Testis (tissue), 3 donors: ENCODE measurements around the gene NFATC2. TPM values are rescaled to one million over a fixed set of nuclear protein-coding genes. Genes with fewer than 3 reads are reported as not detected.

Source experiments
- DNase-seq: peaks from one replicate; pipeline ENCODE4 v3.0.0-alpha.2; 2019
- H3K27ac ChIP-seq, 2 donors: fragments of 200-600 bp; sonication (generic); one replicate each; pipeline ENCODE4 v1.5.1; 2019
- H3K27me3 ChIP-seq: fragments of 200-600 bp; sonication (generic); one replicate; pipeline ENCODE4 v1.5.1; 2019
- H3K36me3 ChIP-seq: fragments of 200-600 bp; sonication (generic); one replicate; pipeline ENCODE4 v1.5.1; 2017; ENCODE audit warnings: low read depth; ENCODE audit errors: missing control alignments
- H3K4me1 ChIP-seq: fragments of 200-600 bp; sonication (generic); one replicate; pipeline ENCODE4 v1.5.1; 2019
- H3K4me3 ChIP-seq, 2 donors: fragments of 200-600 bp; sonication (generic); one replicate each; pipeline ENCODE4 v1.5.1; 2017 to 2019
- H3K9me3 ChIP-seq: fragments of 200-600 bp; sonication (generic); one replicate; pipeline ENCODE4 v1.5.1; 2017
- CTCF ChIP-seq, 3 experiments: fragments of 450-650 bp in 2 of 3; fragments of 200-600 bp in 1 of 3; sonication (generic) in 1 of 3; IDR thresholded peaks; one replicate each; pipeline ENCODE4 v1.5.1; 2016 to 2019; ENCODE audit warnings: antibody characterized with exemption in 3 of 3, mild to moderate bottlenecking in 2 of 3, moderate library complexity in 1 of 3
- POLR2A ChIP-seq: fragments of 450-650 bp; IDR thresholded peaks from one replicate; pipeline ENCODE4 v1.6.1; 2017; ENCODE audit warnings: antibody characterized with exemption, mild to moderate bottlenecking, moderate library complexity
- WGBS, 2 donors: methylation state at CpG; one replicate each; pipeline ENCODE4 v1.1.5; 2018; 5-methylcytosine and 5-hydroxymethylcytosine counted together
- intact Hi-C: fragments of 100-400 bp; cut with DNase I; formaldehyde crosslinking; loops from one replicate; pipeline ENCODE4 v1.15.1; 2023; ENCODE audit warnings: low total_unique reads
- polyA plus RNA-seq: library from polyadenylated mRNA; stranded (reverse); fragments of 350-450 nt; fragmentation: Illumina TruSeq; extraction: RNeasy Lipid Tissue Mini Kit (QIAGEN cat#74804); gene quantifications from one replicate; pipeline ENCODE4 v1.2.3, GENCODE V29; 2014; ENCODE audit warnings: low read depth, low replicate concordance; ENCODE audit not compliant: insufficient read depth
- total RNA-seq, 2 donors: library from RNA; depleted of rRNA; stranded (reverse); fragments of >200 nt; gene quantifications; one replicate each; pipeline ENCODE4 v1.2.3, GENCODE V29; 2016

Gene NFATC2
- total and polyA plus RNA-seq, 3 donors from 2014 or later, result 5.4 to 7.5 (median 6.5) TPM

DNA sequence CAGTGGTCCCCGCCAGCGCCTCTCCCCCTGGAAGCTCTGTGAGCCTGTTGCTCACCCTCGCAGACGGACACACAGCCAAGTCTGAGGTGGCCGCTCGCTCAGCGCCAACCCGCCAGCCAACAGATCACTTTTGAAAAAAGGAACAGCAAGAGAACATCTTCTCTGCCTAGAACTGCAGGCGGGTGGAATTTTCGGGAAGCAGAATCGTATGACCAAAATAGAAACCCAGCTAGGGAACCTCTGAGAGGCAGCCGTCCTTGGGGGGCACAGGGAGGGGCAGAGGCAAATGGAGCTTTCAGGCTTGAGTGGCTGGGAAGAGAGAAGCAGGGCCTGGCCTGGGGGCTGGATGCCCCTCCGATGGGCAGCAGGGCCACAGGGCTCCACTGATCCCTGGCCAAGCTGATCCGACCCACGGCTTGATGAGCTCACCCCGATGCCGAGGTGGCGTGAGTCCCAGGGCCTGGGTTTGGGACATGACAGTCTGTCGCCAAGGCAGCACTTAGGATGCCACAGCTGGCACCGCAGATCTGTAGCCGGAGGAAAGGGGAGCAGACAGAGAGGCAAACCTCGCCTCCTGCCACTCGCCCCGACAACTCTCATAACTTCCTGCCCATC, 9.8 kb downstream of the NFATC2 start:
- no peak overlapping the region for H3K27ac ChIP-seq
- no peaks in the 10 kb centered on the region for H3K9me3 ChIP-seq
- no peaks in the 10 kb centered on the region for H3K36me3 ChIP-seq
- intact Hi-C loops, result no loop called here
- WGBS, 2 donors, result 81 to 83% methylated on average over 22 to 24 of the region's 24 CpGs
- no peaks in the 10 kb centered on the region for H3K27me3 ChIP-seq
- TF ChIP-seq CTCF (IDR thresholded peaks at IDR 0.05), result no peak
- no peak for TF ChIP-seq POLR2A
- peaks cover 14% of the 10 kb centered on the region for H3K4me1 ChIP-seq
- DNase-seq, result peak; percentile 46
- H3K4me3 ChIP-seq, result no peak overlapping the region

GRCh38 chr20:51531712-51532456, 10.6 kb downstream of the NFATC2 start:
- 72 to 84% methylated on average over 12 of the region's 12 CpGs for WGBS, 2 donors
- Histone ChIP-seq H3K4me1 (peaks cover 14% of the 10 kb centered on the region), H3K9me3 (no peaks in the 10 kb centered on the region), H3K27ac (no peak overlapping the region), H3K36me3 (no peaks in the 10 kb centered on the region), H3K4me3 (no peak overlapping the region), H3K27me3 (no peaks in the 10 kb centered on the region)
- TF ChIP-seq POLR2A (no peak), CTCF (IDR thresholded peaks at IDR 0.05) (no peak)
- intact Hi-C loops, result no loop called here
- DNase-seq, result no peak

GRCh38 chr20:51531141-51531710, 11.3 kb downstream of the NFATC2 start:
- no peak overlapping the region for H3K4me3 ChIP-seq
- DNase-seq, result no peak
- H3K9me3 ChIP-seq, result no peaks in the 10 kb centered on the region
- H3K27ac ChIP-seq, result no peak overlapping the region
- intact Hi-C loops, result no loop called here
- TF ChIP-seq CTCF (IDR thresholded peaks at IDR 0.05) (no peak), POLR2A (no peak)
- peaks cover 14% of the 10 kb centered on the region for H3K4me1 ChIP-seq
- WGBS, 2 donors, result 90 to 93% methylated on average over 8 to 11 of the region's 11 CpGs
- no peaks in the 10 kb centered on the region for H3K36me3 ChIP-seq
- no peaks in the 10 kb centered on the region for H3K27me3 ChIP-seq

- WGBS, 2 donors, result 90 to 95% methylated on average over 5 of the region's 5 CpGs
- intact Hi-C loops, result no loop called here
- H3K4me3 ChIP-seq, result no peak overlapping the region
- H3K27ac ChIP-seq, result no peak overlapping the region
- peak; percentile 41 for DNase-seq
- H3K36me3 ChIP-seq, result no peaks in the 10 kb centered on the region
- peaks cover 14% of the 10 kb centered on the region for H3K4me1 ChIP-seq
- TF ChIP-seq CTCF (IDR thresholded peaks at IDR 0.05) (no peak), POLR2A (no peak)
- no peaks in the 10 kb centered on the region for H3K9me3 ChIP-seq
- H3K27me3 ChIP-seq, result no peaks in the 10 kb centered on the region
These were observed 12.8 kb downstream of the NFATC2 start for GRCh38 chr20:51529758-51530157.
